GM19240 (cell line): Measurements from ENCODE around the gene DST.

Experiments
- DNase-seq: peaks from one replicate; pipeline ENCODE4 v3.0.0; 2011; ENCODE audit warnings: low spot score; ENCODE audit not compliant: insufficient read length

DST gene

DNA sequence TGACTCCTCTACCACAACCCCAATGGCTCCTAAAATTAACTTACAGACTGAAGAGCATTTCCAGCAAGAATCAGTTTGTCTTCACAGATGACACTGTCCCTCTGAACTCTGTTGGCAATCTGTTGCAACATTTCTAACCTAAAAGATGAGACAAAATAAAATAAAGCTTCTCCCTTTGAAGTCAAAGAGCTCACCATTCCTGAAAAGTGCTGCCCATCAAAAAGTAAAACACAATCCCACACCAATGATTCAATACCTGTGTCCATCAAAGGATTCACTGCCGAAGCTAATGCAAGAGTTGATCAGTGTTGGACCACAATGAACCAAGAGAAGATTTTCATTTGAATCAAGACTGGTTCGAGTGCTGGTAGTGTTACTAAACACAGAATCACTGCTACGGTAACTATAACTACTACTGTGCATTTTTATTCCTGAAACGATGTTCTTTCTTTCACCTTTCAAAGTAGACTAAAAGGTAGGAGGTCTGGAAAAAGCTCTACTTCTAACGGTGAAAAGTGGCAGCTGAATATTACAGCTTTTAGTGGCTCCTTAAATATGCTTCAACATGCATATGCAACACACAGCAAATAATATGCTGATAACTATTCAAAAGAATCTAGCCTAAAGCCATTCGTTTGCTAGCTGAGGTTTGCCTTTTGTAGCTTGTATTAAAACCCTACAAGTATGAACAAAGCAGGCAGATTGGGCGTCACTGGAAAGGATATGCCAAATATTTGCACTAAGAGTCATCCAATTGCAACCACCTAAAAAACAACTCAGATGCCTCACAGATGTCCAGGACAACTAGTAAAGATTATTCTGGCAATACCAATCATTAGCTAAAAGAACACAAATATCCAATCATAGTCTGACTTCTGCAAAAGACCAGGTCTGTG is at the start of gene DST:
Gene DST (minus strand): TSS at position 524 of the 896 bp plus-strand sequence.
- no peak for DNase-seq

DNA sequence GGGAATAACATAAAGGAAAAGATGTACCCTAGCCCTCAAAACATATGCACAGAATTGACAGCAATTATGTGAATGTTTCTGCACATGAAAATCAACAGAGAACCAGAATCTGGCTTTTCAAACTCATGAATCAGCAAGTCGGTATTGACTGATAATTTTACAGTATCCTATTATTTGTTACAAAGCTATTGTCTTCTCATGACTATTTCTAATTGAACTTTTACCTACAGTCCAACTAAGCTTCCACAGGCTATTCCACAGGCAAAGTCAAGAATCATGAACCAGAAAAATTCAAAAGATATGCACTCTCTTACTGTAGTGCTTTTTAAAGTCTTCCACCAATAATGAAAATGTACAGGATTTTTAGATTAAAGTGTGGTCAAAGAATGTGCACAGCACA is 49.1 kb upstream of the DST start:
- no peak for DNase-seq

DNA sequence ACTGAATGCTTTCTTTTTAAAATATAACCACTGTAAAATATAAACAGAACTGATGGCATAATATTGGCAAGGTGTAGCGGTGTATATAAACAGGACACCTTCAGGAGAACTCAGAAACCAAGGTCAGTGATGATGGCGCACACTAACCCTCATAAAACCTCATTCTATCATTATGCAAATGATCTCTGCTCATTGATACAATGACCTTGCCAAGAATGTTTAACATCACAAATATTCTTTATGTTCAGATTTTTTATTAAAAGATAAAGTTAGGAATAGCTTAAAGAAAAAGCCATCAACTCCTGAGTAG is 48.6 kb upstream of the DST start:
- DNase-seq = no peak

DNA sequence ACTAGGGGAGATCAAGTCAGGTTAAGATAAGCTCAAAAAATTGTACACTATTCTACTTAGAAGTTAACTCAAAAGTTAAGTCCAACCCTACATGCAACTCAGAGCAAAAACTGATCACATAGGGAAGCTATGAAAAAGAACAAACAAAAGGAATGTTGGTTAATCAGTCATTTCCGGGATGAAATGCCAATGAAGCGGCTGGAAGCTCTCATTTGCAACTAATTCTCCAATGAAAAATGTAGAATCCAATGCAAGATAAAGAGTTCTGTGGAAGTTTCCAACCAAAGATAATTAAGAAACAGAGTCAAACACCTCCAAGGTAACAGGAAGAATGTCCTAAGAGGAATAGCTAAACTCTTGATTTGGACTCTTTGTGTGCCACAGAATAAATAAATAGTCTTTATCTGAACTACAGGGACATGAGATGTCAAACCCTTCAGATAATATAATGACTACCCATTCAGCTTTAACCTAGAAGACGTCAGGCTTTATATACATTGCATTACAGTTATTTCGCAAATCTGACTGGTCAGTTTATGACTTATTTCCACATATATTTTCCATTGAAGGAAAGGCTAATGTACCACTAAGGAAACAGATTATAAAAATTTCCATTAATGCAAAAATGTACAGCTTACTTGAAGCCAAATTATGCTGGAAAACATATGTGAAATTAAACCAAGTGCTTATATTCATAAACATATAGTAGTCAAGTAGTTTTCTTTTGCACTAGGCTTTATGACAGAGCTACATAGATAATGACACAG is 48.0 kb upstream of the DST start:
- DNase-seq = no peak

DNA sequence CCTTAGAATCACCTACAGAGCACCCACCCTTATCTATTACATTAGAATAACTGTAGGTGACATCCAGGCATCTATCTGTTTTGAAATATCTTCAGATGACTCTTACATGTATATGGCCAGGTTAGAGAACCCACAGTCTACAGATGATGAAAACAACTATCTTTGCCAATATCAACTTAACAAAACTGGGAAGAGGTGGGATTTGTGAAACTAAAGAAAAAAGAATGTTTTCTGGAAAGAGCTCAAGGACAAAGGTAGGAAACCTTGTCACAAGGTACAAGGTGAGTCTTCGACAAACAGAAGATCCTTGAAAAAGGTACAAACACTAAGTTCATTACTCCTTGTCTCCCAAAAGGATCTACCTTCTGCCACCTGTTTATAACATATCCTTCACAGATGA is 47.0 kb upstream of the DST start:
- no peak for DNase-seq

DNA sequence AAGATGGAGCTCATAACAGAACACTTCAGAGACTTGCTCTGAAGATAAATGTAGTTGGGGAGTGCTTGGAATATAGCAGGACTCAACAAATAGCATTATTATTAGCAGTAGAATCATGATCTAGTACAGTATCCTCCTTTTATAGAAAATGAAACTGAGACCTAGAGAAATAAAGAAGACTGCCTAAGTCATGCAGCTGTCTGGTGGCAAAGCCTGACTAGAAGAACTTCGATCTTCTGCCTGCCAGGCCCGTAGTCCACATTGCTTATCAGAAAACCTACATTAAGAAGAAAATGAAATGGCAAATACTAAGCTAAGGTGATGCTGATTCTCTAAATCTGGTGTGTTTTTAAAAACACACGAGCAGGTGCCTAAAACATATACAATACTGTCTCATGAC is 46.4 kb upstream of the DST start:
- peak; percentile 14 for DNase-seq

DNA sequence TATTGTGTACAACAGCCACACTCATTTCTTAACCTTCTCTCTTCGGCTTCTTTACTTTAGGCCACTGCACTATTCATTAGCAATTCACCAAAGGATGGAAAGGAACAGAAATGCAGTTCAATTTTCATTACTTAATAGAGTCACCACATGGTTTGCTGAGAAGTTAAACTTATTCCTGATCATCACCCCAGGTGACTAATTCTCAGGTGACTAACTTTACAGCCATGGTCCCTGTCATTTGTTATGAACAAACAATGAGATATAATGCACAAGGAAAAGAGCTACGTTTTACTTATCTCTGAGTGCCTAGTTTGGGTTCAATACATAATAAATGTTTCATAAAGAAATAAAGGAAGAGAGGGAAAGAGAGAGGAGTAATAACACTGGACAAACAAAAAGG is 45.8 kb upstream of the DST start:
- no peak for DNase-seq

DNA sequence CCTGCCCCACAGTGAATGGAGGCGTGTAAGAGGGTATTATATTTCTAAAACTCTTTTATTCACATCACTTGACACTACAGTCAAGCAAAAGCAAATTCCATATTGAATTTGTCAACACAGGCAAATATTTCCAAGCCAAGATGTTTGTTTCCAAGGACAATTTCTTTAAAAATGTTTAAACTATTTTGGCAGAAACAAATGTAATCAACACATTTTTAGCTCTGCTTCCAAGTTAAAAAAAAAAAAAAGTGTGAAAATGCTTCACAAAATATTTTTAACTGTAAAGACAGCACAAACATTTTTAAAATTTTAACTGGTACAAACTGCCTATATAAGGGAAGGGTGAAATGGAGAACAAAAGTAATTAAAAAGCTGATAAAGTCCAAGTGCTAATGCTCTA is 44.9 kb upstream of the DST start:
- no peak for DNase-seq

DNA sequence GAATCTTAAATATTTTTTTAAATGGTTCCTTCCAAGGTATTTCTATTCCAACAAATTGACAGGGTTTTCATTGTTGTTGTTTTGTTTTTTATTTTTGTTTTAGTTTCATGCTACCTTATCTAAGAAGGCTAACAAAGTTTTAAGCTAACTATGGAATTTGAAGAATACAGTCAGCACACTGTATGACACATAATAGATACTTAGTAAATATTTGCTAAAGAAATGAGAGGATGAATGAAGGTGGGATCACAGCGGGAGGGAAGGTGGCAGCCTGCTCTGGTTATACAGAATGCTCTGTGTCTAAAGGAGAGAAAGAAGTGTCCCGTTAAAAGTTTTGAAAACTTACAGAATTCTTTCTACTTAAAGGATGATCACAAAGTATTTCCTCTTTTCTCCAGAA is 43.7 kb upstream of the DST start:
- no peak for DNase-seq

DNA sequence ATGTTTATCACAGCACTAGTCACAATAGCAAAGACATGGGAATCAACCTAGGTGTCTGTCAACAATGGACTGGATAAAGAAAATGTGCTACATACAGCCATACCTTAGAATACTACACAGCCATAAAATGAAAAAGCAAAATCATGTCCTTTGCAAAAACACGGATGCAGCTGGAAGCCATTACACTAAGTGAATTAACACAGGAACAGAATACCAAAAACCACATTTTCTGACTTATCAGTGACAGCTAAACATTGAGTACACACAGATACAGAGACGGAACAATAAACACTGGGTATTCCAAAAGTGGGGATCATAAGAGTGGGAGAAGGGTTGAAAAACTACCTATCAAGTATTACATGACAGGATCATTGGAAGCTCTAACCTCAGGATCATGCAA is 43.3 kb upstream of the DST start:
- DNase-seq = no peak

DNA sequence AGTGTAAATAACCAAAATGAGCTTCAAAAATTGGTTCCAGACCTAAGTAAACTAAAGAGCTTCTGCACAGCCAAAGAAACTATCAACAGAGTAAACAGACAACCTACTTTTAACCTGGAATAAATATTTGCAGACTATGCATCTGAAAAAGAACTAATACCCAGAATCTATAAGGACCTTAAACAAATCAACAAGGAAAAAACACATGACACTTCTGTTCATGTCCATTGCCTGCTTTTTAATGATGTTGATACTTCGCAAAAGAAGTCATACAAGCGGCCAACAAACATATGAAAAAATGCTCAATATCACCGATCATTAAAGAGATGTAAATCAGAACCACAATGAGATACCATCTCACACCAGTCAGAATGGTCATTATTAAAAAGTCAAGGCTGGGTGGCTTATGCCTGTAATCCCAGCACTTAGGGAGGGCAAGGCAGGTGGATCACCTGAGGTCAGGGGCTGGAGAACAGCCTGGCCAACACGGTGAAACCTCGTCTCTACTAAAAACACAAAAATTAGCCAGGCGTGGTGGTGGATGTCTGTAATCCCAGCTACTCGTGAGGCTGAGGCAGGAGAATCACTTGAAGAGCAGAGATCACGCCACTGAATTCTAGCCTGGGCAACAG is 42.5 kb upstream of the DST start:
- DNase-seq = no peak

DNA sequence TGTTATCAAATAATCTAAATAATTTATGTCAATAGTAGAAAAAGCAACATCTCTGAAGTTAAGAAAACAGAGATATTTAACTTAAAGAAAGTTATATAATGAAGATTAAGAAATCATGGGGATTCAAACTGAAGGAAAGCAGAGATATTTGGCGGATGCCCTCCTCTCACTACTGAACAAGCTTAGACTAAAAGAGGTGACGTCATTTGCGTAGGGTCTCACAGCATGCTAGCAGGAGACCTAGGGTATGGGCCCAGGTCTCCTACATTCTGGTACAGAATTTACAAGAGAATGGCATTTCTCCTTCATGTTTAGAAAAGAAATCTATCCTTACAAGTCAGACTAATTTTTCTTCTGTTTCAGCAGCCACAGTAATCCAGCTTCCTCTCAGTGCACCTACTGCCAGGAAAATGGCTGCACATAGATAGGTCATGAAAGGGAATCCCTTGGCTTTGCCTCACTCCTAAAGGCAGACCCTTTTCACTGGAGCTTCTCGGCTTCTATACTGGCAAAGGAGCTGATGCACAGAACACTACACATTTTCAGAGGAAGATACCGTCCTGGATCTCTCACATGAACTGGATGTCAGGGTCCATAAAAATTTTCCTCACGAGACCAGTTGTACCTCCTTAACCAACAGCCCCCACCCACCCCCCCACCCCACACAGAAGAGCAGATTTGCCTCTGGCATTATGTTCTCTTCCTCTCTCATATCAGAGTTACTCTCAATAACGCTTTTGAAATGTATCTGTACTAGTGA is 41.8 kb upstream of the DST start:
- no peak for DNase-seq

DNA sequence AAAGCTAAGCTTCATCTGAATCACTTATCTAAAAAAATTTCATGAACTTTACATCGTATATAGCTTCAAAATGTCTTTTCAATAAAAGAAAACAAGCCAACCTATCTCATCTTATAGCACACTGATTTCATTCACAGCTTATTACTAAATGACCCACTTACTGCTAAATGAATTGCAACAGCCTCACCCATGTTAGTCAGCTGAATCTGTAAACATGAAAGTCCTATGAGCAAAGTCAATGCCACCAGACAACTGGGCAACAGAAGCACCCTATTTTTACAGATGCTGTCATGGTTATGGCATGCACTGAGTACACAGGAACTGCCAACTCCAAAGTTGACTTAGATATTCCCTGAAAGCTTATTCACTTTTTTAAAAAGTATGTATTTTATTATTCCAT is 41.2 kb upstream of the DST start:
- no peak for DNase-seq

DNA sequence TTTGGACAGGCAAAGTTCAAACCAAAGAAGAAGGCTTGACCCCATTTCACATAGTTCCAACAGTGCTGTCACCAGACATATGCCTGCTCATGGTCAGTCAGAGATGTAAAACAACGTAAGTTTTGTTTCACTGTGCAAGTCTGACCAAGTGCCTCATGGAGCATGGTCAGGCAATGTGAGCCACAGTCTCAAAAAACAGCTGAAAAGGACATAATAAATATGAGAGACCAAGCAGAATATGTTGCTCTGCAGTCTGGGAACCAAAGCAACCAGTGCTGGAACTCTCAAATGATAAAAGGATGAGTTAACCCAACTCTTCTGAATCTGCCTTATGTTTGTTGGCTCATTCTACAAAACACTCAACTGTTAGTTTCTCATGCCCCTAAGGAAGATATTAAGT is 39.9 kb upstream of the DST start:
- DNase-seq = no peak

DNA sequence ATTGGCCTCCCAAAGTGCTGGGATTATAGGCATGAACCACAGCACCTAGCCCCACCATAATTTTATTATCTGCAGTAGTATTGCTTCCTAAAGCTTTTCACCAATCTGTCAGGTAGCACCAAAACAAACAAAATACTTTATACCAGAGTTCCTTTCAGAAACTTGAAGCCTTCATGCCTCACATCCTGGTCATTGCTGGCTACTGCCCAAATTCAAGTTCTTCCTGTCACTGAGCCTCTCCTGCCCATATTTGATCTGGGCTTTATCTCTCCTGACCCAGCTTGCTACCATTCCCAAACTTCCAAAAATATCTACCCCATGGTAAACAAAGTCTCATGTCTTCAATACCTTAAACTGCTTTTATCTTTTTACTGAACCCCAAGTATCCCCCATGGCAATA is 34.9 kb upstream of the DST start:
- no peak for DNase-seq

DNA sequence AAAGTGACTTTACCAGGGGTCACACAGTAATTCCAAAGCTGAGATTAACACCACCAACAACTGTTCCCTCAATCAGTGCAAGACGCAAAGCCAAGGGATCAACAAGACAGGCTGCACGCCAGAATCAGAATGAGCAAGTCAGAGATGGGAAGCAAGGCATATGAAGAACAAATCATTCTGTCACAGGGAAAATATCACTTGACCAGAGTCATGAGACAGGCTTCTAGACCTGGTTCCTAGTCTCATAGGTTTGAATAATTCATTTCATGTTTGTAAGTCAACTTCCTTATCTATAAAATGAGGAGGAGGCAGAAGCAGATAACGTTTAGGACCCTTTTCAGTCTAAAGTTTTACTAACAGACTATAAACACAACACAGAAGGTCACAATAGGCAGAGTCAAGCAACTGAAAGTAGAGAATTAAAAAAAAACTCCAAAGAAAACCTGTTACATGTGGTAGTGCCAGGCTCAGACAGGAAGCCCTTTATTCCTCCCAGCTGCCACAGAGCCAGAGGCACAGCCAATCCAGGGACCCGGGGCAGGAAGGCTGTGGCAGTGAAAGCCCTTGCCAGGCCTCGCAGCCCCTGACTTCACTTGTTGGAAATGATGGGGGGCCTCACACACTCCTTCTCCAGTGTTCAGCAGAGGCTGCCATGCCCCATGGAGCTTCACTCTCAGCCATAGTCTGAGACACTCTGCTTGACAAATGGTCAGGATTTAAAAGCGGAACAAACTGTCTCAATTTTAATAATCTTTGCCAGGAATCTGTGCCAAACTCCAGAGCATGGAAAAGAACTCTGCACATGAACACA is 29.2 kb upstream of the DST start:
- DNase-seq = no peak

DNA sequence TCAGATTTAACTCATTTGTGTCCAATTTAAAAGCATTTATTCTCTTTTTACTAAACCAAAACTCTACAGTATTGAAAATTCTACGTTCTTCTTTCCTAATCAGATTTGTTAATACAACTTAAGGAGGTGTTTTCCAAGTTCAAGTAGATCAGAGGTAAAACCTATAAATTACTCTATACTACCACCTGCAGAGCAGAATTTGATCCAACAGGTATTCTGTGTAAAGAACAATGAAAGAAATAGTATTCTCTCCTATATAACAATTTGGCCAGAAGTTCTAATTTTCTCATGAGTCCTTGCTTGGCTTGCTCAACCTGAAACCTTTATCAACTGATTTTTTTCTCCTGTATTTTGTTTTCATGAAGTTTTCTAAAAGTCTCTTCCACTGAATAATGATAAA is 28.5 kb upstream of the DST start:
- no peak for DNase-seq

DNA sequence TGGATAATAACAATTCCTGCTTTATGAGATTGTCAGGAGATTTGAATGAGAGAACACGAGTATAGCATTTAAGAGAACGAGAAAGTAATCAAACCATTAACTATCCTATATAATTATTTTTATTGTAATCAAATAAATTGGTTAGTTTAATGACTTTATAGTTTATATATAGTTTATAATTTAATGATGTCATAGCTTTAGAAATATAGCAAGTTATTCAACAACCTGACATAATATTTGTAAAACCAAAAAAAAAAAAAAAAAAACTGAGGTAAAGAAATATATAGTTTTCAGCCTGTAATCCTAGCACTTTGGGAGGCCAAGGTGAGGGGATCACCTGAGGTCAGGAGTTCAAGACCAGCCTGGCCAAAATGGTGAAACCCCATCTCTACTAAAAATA is 26.4 kb upstream of the DST start:
- no peak for DNase-seq

DNA sequence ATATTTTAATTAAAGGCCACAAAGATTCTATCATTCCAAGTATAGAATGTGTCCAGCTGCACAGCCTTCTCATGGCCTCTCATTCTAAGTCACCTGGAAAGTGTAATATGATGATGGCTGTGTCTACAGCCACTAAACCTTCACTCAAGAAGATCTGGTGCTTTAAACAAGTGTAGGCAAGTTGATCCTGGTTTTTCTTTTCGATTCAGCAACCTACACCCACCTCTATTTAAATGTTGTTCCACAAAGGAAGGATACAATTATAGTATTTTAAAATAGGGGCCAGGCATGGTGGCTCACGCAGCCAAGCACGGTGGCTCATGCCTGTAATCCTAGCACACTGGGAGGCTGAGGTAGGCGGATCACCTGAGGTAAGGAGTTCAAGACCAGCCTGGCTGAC is 25.5 kb upstream of the DST start:
- DNase-seq = no peak

DNA sequence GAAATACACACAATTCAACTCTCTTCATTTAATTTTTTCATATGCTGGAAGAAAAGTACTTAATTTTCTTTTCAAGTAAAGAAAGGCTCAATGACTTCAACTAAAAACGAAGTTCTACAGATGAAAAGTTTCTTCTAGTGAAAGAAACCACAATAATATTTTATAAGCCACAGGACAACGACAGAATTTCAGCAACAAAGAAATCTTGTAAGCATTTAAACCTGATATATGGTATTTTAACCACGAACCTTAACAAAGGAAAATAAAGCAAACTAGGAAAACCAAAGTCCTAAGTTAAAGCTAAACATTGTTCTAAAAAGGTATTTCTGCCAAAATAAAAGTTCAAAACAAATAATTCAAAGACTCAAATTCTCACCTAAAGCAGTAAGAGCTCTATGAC is 24.6 kb upstream of the DST start:
- DNase-seq = no peak

DNA sequence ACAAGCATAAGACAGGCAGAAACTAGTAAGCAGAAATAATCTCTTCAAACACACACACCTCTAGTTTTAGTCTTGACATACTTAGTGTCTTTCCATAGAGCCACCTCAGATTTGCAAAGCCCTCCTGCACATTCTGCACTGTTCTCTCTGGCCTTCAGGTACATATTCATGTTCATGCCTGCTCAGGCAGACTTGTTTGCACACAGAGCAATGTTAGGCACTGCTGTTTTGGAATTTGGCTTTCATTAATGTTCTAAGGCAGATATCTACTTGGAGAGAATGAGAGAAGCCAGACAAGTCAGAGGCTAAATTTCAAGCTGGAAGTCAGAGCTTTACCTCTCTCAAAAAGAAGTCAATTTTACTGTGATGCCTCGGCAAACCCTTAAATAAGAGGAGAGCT is 21.3 kb upstream of the DST start:
- no peak for DNase-seq
